ENCODE results near the gene TSPAN10.

TSPAN10 gene

GRCh38 chr17:81636505-81637288 lies at the start of gene TSPAN10, which contains the start of gene NPLOC4:
TSPAN10 (plus strand) TSS chr17:81637196; CDS start chr17:81642413, 5,217 bp downstream.
NPLOC4 (minus strand) TSS chr17:81637112; CDS start chr17:81636930, 182 bp downstream.
- H3K27ac Mint-ChIP-seq: peak within 1 kb of the TSS; percentile 87 to 97 (median 93)
- no peak for TF ChIP-seq CTCF (IDR thresholded peaks at IDR 0.05; ENCODE audit: unreplicated experiment in 3 of 3)
- H3K4me3 Mint-ChIP-seq: peak within 1 kb of the TSS; percentile 92 to 98 (median 97)
- no peaks in the 10 kb centered on the region for H3K9me3 Mint-ChIP-seq
- H3K27me3 Mint-ChIP-seq (ENCODE audit: low read depth): no peaks in the 10 kb centered on the region
- H3K36me3 Mint-ChIP-seq (ENCODE audit: low read depth): peaks cover 7% of the 10 kb centered on the region
- peaks cover 17% of the 10 kb centered on the region for H3K4me1 Mint-ChIP-seq

- Mint-ChIP-seq H3K4me1 (no peaks in the 10 kb centered on the region), H3K27ac (no peak overlapping the region), H3K27me3 (ENCODE audit: low read depth) (no peaks in the 10 kb centered on the region), H3K9me3 (no peaks in the 10 kb centered on the region), H3K36me3 (ENCODE audit: low read depth) (peaks cover 76% of the 10 kb centered on the region), H3K4me3 (no peak overlapping the region)
- TF ChIP-seq CTCF (IDR thresholded peaks at IDR 0.05; ENCODE audit: unreplicated experiment in 3 of 3): no peak
Observed at GRCh38 chr17:81589612-81590011, 47.4 kb upstream of the TSPAN10 start.

GRCh38 chr17:81590121-81590520 lies 46.9 kb upstream of the TSPAN10 start:
- TF ChIP-seq CTCF (IDR thresholded peaks at IDR 0.05; ENCODE audit: unreplicated experiment in 3 of 3): no peak
- H3K4me1 Mint-ChIP-seq: no peaks in the 10 kb centered on the region
- no peak overlapping the region for H3K4me3 Mint-ChIP-seq
- no peaks in the 10 kb centered on the region for H3K9me3 Mint-ChIP-seq
- H3K27me3 Mint-ChIP-seq (ENCODE audit: low read depth): no peaks in the 10 kb centered on the region
- H3K36me3 Mint-ChIP-seq (ENCODE audit: low read depth): peaks cover 75% of the 10 kb centered on the region
- no peak overlapping the region for H3K27ac Mint-ChIP-seq

GRCh38 chr17:81591971-81592370 lies 45.0 kb upstream of the TSPAN10 start:
- no peaks in the 10 kb centered on the region for H3K9me3 Mint-ChIP-seq
- H3K27me3 Mint-ChIP-seq (ENCODE audit: low read depth): no peaks in the 10 kb centered on the region
- no peaks in the 10 kb centered on the region for H3K4me1 Mint-ChIP-seq
- H3K4me3 Mint-ChIP-seq: no peak overlapping the region
- peaks cover 66% of the 10 kb centered on the region for H3K36me3 Mint-ChIP-seq (ENCODE audit: low read depth)
- H3K27ac Mint-ChIP-seq: no peak overlapping the region
- no peak for TF ChIP-seq CTCF (IDR thresholded peaks at IDR 0.05; ENCODE audit: unreplicated experiment in 3 of 3)

- TF ChIP-seq CTCF (IDR thresholded peaks at IDR 0.05; ENCODE audit: unreplicated experiment in 3 of 3): no peak
- Mint-ChIP-seq H3K9me3 (no peaks in the 10 kb centered on the region), H3K27ac (no peak overlapping the region), H3K4me1 (no peaks in the 10 kb centered on the region), H3K36me3 (ENCODE audit: low read depth) (peaks cover 63% of the 10 kb centered on the region), H3K27me3 (ENCODE audit: low read depth) (no peaks in the 10 kb centered on the region), H3K4me3 (no peak overlapping the region)
Observed at GRCh38 chr17:81593105-81593871, 43.7 kb upstream of the TSPAN10 start.

Measured in nephron (organoid).